ENCODE data around the gene GALNS.

DNA sequence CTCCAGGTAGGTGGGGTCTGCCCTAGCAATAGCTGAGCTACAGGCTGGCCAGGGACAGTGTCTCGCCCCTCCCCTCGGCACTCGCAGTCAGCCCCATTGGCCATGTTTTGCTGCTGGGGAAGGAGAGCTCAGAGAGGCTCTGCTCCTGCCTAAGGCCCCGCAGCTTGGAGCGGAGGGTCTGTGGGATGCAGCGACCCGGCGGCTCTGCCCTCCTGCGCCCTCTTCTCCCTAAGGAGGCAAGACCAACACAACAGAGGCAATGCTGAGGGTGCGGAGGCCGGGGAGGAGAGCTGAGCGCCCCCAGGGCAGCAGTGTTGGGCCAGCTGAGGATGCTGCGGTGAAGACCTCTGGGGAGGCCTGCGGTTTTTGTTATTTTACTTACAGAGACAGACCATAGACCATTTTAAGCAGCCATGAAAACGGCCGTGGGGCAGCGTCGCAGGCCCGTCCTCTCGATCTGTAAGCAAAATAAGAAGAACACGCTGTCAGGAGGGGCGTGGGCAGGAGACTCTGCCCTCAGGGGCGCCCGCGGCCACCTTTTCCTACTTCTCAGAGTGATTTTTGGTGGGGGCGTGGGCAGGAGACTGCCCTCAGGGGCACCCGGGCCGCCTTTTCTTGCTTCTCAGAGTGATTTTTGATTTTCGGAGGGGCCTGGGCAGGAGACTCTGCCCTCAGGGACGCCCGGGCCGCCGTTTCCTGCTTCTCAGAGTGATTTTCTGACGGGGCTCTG, 41.1 kb upstream of the GALNS start:
- TF ChIP-seq, protein P1, sequence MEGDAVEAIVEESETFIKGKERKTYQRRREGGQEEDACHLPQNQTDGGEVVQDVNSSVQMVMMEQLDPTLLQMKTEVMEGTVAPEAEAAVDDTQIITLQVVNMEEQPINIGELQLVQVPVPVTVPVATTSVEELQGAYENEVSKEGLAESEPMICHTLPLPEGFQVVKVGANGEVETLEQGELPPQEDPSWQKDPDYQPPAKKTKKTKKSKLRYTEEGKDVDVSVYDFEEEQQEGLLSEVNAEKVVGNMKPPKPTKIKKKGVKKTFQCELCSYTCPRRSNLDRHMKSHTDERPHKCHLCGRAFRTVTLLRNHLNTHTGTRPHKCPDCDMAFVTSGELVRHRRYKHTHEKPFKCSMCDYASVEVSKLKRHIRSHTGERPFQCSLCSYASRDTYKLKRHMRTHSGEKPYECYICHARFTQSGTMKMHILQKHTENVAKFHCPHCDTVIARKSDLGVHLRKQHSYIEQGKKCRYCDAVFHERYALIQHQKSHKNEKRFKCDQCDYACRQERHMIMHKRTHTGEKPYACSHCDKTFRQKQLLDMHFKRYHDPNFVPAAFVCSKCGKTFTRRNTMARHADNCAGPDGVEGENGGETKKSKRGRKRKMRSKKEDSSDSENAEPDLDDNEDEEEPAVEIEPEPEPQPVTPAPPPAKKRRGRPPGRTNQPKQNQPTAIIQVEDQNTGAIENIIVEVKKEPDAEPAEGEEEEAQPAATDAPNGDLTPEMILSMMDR (IDR thresholded peaks at IDR 0.05) = no peak
- no peak for TF ChIP-seq POLR2A (IDR thresholded peaks at IDR 0.05)
